DMS53 treated with DMSO at 0.1 percent for 48 hours (cell line): ENCODE data around the gene GLIS1.
"Not testable (repeated sequence)": the region's sequence is repeated elsewhere in the genome, so short reads cannot be mapped to it uniquely, and the experiment has no call there.

Experiments
- DNase-seq: peaks from one replicate; lab custom pipeline; 2025; ENCODE audit not compliant: unreplicated experiment; lab: John Stamatoyannopoulos, UW

GLIS1 gene

DNA sequence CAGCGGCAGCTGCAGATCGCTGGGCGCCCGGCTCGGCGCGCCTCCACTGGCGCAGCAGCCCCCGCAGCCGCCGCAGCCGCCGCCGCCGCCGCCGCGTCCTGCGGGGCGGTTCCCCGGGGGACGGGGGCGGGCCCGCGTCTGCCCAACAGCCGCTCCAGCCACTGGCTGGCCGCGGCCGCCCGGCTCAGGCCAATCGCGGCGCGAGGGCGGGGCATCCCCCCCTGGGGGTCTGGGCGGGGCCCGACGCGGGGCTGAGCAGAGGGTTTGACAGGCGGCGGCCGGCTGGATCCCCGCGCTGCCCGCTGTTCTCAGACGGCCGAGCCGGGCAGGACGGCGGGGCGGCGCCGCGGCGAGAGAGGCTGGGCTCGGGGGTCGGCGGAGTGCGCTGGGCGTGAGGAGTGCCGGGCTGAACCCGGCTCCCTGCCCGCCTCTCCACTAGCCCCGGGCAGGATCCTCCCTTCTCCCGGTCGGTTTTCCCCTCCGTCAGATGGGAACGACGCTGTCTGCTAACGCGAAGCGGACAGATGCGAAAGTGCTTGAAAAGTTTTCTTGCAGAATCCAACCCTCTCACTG is at the start of gene GLIS1:
Gene GLIS1, minus strand, starts transcription at position 56 of the 573 bp plus-strand sequence. CDS start 1,100 bp downstream, outside the sequence.
- DNase-seq: peak; percentile 63

GRCh38 chr1:53787655-53788054 is 48.7 kb upstream of the GLIS1 start:
- no peak for DNase-seq

- DNase-seq: no peak
Measured at GRCh38 chr1:53783056-53783455, 44.1 kb upstream of the GLIS1 start.

DNA sequence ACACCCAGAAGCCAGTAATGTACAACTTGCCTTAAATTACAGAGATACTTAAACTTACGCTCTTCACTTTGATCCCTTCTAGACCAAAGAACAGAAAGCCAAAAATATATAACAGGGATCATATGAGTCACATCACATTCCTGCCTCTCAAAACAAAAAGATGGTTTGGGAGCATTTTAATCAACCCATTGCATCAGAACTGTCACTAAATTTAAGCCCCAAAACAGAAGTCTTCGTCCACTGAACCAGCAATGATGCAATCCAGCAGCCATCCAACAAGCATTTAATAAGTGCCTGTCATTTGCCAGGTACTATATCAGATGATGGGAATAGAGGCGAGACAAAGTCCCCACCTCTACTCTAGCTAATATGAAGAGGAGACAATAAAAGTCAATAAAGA is 42.7 kb upstream of the GLIS1 start:
- no peak for DNase-seq

GRCh38 chr1:53777272-53777671 is 38.3 kb upstream of the GLIS1 start:
- DNase-seq: no peak

DNA sequence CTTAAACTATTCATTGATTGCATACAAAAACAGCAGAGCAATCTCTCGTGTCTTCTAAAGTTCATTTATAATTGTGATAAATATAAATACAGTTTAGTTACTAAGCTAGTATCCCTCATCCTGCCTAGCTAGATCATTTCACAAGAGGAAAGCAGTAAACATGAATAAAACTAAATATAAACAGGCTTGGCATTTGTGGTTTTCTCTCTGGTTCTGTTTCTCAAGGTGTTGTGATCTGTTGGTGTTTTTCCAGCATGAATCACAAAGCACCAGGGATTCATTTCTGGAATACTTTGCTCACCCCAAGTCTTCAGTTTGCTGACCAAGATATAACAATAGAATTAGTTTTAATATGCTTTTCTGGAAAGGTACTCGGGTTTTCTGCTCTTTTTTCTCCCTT is 32.7 kb upstream of the GLIS1 start:
- DNase-seq: no peak

- no peak for DNase-seq
Measured at GRCh38 chr1:53769780-53770179, 30.8 kb upstream of the GLIS1 start.

DNA sequence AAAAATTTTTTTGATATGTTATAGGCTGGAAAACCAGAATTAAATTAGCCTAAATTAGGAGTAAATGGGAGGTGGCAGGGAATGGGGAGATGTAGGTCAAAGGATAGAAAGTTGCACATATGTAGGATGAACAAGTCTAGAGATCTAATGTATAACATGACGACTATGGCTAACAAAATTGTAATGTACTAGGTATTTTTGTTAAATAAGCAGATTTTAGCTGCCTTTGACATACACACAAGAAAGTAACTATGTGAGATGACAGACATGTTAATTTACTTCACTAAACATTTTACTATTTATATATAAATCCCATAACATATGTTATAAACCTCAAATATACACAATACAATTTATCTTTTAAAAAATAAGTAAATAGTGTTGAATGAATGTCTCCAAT is 30.2 kb upstream of the GLIS1 start:
- no peak for DNase-seq

DNA sequence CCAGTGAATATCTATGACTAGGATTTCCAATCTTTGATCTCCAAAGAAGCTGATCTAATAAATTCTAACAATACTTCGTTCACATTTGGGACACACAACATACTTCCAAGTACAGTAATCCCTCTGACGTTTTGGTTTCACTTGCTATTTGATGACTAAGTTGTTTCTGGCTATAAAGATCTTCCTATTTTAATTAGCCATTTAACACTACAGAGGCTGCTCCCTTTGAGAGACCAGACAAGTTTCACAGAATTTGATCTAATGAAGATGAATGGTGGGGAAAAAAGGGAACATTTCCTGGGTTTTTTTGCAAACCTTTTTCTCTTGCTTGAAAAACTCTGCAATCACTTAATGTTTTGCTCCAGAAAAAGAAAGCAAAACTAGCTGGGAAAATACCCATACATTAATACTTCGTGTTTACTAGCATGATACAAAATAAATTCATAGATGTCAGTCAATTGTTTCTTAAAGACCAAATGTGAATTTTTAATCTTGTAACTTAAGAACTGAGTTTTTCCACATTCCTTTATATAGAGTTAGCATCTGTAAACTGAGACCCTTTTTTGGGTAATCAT is 28.0 kb upstream of the GLIS1 start:
- DNase-seq: no peak

DNA sequence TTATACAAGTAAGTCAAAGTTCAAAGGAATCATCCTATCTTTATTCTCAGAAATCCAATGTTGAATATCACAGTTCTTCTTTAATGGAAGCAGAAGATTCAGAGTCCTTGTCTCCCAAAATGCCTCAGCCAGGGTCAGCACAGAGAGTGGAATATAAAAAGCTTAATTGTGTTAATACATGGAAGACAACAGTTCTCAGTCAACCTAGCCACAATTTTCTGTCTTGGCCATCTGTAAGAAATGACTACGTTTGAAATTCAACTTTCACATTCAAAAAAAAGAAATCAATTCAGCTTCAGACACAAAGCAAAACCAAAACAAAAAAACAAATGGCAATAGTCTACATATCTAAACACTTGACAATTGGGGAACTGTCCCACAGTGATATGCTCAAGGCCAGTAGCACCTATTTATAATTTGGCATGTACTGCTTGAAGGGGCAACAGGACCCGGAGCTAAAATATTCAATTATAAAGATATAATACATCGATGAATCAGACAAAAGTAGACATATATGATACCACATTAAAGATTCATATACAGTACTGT is 27.3 kb upstream of the GLIS1 start:
- no peak for DNase-seq

DNA sequence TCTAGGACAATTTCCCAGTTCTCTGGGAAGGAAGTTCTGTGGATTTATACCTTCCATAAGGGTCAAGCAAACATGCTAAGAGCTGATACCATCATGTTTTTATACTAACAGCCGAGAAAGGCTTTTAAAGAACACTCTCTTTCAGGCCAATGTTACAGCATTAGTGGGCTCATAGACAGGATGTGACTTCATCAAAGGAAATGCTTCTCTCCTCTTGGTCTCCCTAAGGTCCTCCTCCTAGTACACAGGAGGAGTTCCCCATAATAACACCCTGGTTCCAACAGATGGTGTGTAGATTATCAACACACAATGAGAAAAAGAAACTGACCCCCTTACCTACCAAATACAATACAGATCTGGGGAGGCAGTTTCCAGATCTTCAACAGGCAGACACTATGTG is 26.7 kb upstream of the GLIS1 start:
- no peak for DNase-seq

DNA sequence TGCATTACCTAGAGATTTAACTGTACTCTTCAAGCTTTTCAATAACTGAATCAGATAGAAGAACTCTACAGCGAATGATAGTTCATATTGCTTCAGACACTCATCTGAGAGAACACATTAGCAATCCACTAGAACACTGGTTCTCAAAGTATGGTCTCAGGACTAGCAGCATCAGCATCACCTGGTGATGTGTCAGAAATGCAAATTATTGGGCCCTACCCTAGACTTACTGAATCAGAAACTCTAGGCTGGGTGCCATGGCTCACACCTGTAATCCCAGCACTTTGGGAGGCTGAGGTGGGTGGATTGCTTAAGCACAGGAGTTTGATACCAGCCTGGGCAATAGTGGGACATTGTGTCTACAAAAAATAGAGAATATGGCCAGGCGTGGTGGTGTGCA is 24.9 kb upstream of the GLIS1 start:
- no peak for DNase-seq

DNA sequence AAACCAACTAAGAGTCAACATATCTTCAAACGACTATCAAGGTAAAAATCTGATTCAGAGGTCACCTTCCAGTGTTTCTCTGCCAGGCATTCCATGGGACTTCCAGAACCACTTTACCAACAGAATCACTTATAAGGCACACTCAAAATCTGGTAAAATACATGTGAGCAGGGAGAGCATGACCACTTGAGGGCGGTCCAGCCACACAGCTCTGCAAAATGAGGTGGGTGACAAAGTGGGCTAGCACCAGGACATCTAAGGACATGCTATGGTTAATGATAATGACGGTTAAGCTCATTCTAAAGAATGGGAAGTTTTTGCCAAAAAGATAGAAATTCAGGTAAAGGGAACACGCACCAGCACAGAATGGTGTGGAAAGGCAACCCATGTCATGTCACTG is 24.5 kb upstream of the GLIS1 start:
- no peak for DNase-seq

- DNase-seq: not testable (repeated sequence)
Measured at GRCh38 chr1:53760497-53760896, 21.5 kb upstream of the GLIS1 start.

- DNase-seq: no peak
Measured at GRCh38 chr1:53755874-53756273, 16.9 kb upstream of the GLIS1 start.

DNA sequence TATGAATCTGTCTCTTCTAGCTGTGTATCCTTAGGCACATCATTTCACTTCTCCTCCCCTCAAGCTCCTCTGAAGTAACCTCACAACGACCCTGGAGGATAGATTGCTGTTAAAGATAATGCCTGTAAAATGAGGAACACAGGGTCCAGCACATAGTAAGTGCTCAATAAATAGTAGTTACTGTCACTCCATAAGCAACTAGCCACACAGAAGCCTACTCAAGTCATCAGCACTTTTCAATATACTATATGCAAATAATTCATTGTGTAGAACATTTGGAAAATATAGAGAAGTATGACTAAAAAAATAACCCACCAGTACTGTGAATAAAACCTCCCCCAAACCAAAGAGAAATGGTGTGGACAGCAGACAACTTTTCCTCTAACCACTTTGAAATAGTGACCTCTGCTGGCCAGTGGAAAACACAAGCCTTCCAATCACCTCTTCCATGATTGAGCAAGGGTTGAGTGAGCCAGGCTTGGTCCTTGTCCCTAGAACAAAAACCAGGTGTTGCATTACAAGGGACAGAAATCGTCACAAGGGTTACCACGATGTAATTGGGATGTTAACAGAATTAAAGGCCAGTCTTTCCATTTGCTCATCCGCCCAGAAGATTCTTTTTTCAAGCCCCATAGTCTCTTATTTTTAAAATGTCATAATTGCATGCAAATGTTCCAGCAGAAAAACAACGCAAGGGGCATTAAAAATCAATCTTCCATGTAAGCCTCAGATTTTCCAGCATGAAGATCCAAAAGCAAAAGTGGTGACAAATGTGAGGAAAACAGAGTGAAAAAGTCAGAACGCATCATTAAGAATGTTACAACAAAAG is 15.7 kb upstream of the GLIS1 start:
- DNase-seq: peak; percentile 57

GRCh38 chr1:53752281-53752680 is 13.3 kb upstream of the GLIS1 start:
- DNase-seq: no peak

DNA sequence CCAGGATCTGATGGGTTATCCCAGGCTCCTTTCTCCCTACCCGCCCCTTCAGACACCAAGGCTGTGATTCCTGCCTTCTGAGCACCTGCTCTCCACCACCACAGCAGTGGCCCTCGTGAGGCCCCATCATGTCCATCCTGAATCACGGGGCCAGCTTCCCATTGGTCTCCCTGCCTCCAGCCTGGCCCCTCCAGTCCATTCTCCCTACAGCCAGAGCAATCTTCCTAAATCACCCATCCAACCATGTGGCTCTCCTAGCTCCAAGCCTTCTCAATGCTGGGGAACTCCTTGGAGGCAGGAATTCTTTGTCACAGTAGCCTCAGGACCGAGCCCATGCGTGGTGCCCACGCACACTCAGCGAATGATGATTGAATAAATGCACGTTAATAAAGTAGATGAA is 8.9 kb upstream of the GLIS1 start:
- no peak for DNase-seq

DNA sequence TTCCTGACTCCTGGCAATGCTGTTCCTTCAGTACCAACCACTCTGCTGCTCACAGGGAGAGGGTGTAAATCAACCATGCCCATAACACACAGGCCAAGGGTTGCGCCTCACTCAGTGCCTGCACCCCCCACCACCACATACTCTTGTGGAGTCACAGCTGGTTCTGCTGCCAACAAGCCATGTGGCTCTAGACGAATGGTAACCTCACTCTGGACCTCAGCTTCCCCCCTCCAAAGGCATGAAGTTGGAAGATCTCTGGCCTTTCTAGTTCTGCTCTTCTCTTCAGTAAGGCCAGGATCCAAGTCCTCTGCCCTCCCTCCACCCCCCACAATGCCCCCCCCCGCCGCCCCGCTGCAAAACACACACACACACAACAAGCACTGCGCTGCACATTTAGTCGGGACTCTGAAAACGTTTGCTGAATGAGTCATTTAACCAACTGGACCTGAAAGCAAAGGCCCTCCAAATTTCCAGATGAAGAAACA is 1.7 kb upstream of the GLIS1 start:
- peak; percentile 33 for DNase-seq

DNA sequence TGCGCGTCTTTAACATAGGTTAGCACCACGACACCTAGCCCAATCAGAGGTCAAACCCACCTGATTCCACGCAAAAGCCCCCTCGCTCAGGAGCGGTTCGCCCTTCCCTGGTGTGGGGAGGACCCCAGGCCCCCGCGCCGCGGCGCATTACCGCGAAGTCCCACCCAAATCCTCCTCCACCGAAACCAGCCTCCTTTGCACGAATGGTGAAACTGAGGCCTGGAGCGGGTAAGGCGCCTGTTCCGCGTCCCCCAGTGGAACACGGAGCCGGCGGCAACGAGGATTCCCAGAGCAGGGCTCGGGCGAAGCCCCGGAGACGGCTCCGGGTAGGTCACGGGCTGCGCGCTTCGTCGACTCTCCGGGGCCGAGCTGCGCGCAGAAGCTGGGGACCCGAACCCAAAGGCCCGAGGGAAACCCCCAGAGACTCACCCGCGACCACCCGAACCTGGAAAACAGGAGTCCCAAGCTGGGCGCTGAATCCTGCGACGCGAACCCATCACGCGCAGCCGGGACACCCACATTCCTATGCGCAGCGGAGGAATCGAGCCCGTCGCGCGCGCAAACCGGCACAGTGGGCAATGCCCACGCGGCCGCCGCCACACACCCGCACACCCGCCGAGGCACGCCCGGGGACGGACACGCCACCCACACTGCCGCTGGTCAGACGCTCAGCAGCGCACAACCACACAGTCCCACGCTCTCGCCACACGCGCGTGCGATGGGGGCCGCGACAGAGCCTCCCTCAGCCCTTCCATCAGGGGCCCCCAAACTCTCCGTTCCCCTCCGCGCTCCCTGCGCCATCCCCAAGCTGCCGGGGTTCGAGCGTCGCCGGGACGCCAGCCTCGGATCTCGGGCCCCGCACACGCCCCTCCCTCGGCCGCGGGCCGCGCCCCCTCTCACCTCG is 507 bp downstream of the GLIS1 start:
- DNase-seq: no peak

GRCh38 chr1:53737648-53738204 is 1.2 kb downstream of the GLIS1 start:
- no peak for DNase-seq
